Esophagus squamous epithelium (tissue), 5 donors: ENCODE data around the gene RTTN. TPM values are rescaled to one million over a fixed set of nuclear protein-coding genes. Genes with fewer than 3 reads are reported as not detected.

Source experiments
- DNase-seq: peaks from one replicate; lab custom pipeline; 2025; lab: John Stamatoyannopoulos, UW
- H3K27ac ChIP-seq, 4 donors: fragments of 200-600 bp; sonication (generic); one replicate each; pipeline ENCODE4 v1.5.1; 2016 to 2019; ENCODE audit warnings: mild to moderate bottlenecking in 1 of 4
- H3K27me3 ChIP-seq, 4 donors: fragments of 200-600 bp; sonication (generic); 1 replicate in 3 of 4; 2 replicates in 1 of 4; pipeline versions ENCODE4 v1.5.1 to v1.6.0; 2017 to 2021; ENCODE audit warnings: antibody characterized with exemption in 1 of 4
- H3K36me3 ChIP-seq, 3 donors: fragments of 200-600 bp; sonication (generic); one replicate each; pipeline ENCODE4 v1.5.1; 2016 to 2019
- H3K4me1 ChIP-seq, 3 donors: fragments of 200-600 bp; sonication (generic); one replicate each; pipeline ENCODE4 v1.5.1; 2017 to 2019
- H3K4me3 ChIP-seq, 4 donors: fragments of 200-600 bp; sonication (generic); 1 replicate in 3 of 4; 2 replicates in 1 of 4; pipeline ENCODE4 v1.5.1; 2016 to 2019; ENCODE audit warnings: mild to moderate bottlenecking in 2 of 4, moderate library complexity in 1 of 4
- H3K9me3 ChIP-seq, 3 donors: fragments of 200-600 bp; sonication (generic); one replicate each; pipeline ENCODE4 v1.5.1; 2016 to 2019
- POLR2A ChIP-seq, 4 donors: fragments of 450-650 bp; IDR thresholded peaks; one replicate each; pipeline ENCODE4 v1.6.1; 2017; ENCODE audit warnings: antibody characterized with exemption in 4 of 4, mild to moderate bottlenecking in 4 of 4, moderate library complexity in 3 of 4
- WGBS, 2 donors: methylation state at CpG; one replicate each; pipeline ENCODE4 v1.1.5; 2018; 5-methylcytosine and 5-hydroxymethylcytosine counted together
- intact Hi-C: fragments of 100-400 bp; cut with DNase I; formaldehyde crosslinking; loops from one replicate; pipeline ENCODE4 v1.15.0; 2022
- total RNA-seq, 4 donors: library from RNA; depleted of rRNA; stranded (reverse); fragments of >200 nt; gene quantifications; one replicate each; pipeline ENCODE4 v1.1.0, GENCODE V29; 2016
- TF ChIP-seq, protein P1 (sequence below), 6 experiments: fragments of 450-650 bp in 4 of 6; fragments of 200-600 bp in 2 of 6; sonication (generic) in 2 of 6; IDR thresholded peaks; one replicate each; pipeline ENCODE4 v1.5.1; 2016 to 2019; ENCODE audit warnings: antibody characterized with exemption in 6 of 6, mild to moderate bottlenecking in 4 of 6, moderate library complexity in 4 of 6
- donor health status: DM: yes; HTN: yes; CAD: no.

Gene RTTN
- total RNA-seq, 4 donors from 2014 or later = 4.1 to 14.4 (median 9.2) TPM

DNA sequence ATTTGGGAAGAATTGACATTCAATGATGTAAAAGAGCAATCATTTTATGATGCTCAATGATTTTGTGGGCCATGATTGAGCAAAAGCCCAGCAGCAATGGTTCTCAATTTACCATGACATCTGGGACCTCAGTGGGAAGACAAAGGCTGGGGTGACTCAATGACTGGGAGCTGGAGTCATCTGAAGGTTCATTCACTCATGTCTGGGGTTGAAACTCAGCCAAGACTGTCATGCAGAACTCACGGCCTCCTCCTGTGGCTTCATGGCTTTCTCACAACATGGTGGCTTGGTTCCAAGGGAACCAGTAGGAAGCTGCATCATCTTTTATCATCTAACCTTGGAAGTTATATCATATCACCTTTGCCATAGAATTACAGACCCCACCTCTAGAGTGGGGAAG lies 212.7 kb downstream of the RTTN start:
- Histone ChIP-seq H3K36me3 (peaks cover 0 to 16% (median 0%) of the 10 kb centered on the region in 3 donors), H3K9me3 (no peaks in the 10 kb centered on the region), H3K4me1 (no peaks in the 10 kb centered on the region), H3K27me3 (no peaks in the 10 kb centered on the region), H3K4me3 (no peak overlapping the region), H3K27ac (no peak overlapping the region)
- no peak for DNase-seq
- intact Hi-C loops = no loop called here
- 38 to 80% methylated on average over 1 of the region's 1 CpG for WGBS, 2 donors
- TF ChIP-seq POLR2A (IDR thresholded peaks at IDR 0.05) = no peak
- TF ChIP-seq, protein P1, sequence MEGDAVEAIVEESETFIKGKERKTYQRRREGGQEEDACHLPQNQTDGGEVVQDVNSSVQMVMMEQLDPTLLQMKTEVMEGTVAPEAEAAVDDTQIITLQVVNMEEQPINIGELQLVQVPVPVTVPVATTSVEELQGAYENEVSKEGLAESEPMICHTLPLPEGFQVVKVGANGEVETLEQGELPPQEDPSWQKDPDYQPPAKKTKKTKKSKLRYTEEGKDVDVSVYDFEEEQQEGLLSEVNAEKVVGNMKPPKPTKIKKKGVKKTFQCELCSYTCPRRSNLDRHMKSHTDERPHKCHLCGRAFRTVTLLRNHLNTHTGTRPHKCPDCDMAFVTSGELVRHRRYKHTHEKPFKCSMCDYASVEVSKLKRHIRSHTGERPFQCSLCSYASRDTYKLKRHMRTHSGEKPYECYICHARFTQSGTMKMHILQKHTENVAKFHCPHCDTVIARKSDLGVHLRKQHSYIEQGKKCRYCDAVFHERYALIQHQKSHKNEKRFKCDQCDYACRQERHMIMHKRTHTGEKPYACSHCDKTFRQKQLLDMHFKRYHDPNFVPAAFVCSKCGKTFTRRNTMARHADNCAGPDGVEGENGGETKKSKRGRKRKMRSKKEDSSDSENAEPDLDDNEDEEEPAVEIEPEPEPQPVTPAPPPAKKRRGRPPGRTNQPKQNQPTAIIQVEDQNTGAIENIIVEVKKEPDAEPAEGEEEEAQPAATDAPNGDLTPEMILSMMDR (IDR thresholded peaks at IDR 0.05) = no peak

DNA sequence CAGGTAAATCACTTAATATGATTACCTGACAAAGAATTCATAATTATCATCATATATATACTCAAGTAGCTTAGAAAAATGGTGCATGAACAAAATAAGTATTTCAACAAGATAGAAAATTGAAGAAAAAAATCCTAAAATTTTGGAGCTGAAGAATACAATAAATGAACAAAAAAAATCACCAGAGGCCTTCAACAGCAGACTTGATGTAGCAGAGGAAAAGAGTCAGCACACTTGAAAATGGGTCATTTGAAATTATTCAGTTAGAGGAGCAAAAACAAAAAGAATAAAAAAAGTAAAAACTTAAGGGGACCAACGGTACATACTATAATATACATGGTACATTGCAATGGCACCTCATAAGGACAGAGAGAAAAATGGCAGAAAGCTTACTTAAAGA lies 217.6 kb downstream of the RTTN start:
- TF ChIP-seq, protein P1 (IDR thresholded peaks at IDR 0.05) = no peak
- no peak for TF ChIP-seq POLR2A (IDR thresholded peaks at IDR 0.05)
- no peak overlapping the region for H3K4me3 ChIP-seq
- no peaks in the 10 kb centered on the region for H3K27me3 ChIP-seq
- H3K9me3 ChIP-seq = no peaks in the 10 kb centered on the region
- no peak overlapping the region for H3K27ac ChIP-seq
- no peak for DNase-seq
- peaks cover 0 to 16% (median 0%) of the 10 kb centered on the region in 3 donors for H3K36me3 ChIP-seq
- 86 to 96% methylated on average over 1 of the region's 1 CpG for WGBS, 2 donors
- intact Hi-C loops = no loop called here
- no peaks in the 10 kb centered on the region for H3K4me1 ChIP-seq

DNA sequence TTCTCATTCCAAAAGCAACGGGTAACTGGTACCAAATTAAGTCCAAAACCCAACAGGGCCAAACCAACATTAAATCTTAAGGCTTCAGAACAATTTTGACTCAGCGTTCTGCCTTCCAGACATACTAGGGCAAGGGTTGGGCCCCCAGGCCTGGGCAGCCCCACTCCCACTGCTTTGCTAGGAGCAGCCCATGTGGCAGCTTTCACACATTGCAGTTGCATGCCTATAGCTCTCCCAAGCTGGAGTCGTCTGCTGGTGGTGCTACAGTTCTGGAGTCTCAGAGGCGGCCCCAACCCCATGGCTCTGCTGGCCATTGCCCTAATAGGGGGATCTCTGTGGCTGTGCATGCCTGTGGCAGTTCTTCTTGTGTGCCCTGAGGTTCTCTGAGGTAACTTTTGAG lies 220.2 kb downstream of the RTTN start:
- no peaks in the 10 kb centered on the region for H3K27me3 ChIP-seq
- DNase-seq = no peak
- H3K36me3 ChIP-seq = peaks cover 0 to 16% (median 0%) of the 10 kb centered on the region in 3 donors
- no peaks in the 10 kb centered on the region for H3K4me1 ChIP-seq
- TF ChIP-seq, protein P1 (IDR thresholded peaks at IDR 0.05) = no peak
- no peak for TF ChIP-seq POLR2A (IDR thresholded peaks at IDR 0.05)
- intact Hi-C loops = no loop called here
- H3K4me3 ChIP-seq = no peak overlapping the region
- H3K9me3 ChIP-seq = no peaks in the 10 kb centered on the region
- WGBS, 2 donors = 88 to 91% methylated on average over 2 to 4 of the region's 4 CpGs
- no peak overlapping the region for H3K27ac ChIP-seq

DNA sequence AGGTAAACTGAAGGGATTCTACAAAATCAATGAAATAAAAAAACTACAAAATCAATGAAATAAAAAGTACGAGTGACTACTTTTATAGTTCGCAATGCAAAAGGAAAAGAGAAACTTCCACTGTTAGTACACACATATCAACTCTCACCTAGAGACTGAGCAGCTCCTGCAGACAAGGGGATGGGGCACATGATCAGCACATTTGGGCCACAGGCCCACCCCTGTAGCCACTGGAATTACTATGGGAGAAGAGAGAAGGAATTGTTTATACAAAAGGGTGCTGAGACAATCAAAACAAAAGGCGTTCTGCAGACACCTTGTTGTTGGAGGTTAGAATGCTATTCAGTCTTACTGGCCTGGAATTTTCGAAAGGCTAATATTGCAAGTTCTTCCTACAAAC lies 223.1 kb downstream of the RTTN start:
- no peak overlapping the region for H3K4me3 ChIP-seq
- no peaks in the 10 kb centered on the region for H3K27me3 ChIP-seq
- no peak for DNase-seq
- peaks cover 0 to 6% (median 4%) of the 10 kb centered on the region in 3 donors for H3K9me3 ChIP-seq
- 88 to 89% methylated on average over 4 of the region's 4 CpGs for WGBS, 2 donors
- H3K4me1 ChIP-seq = no peaks in the 10 kb centered on the region
- intact Hi-C loops = no loop called here
- peaks cover 0 to 6% (median 0%) of the 10 kb centered on the region in 3 donors for H3K36me3 ChIP-seq
- H3K27ac ChIP-seq = no peak overlapping the region
- TF ChIP-seq, protein P1 (IDR thresholded peaks at IDR 0.05) = no peak

DNA sequence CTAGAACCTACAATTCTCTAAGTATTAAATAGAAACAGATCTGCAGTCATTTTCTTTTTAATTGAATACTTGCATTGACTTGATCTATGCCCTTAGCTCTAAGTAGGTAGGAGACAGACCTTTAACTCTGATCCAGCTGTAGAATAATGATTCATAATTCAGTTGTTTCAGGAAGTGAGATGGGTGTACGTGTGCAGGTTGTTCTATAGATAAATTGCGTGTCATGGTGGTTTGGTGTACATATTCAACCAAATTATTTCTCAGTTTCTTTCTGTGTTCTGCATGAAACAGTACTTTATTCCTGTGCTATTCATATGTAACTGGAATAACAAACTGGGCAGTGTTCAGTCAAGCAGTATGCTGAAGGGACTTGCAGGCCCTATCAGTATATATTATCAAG lies 223.5 kb downstream of the RTTN start:
- no peak for DNase-seq
- 64 to 69% methylated on average over 2 of the region's 2 CpGs for WGBS, 2 donors
- TF ChIP-seq, protein P1 (IDR thresholded peaks at IDR 0.05) = no peak
- TF ChIP-seq POLR2A (IDR thresholded peaks at IDR 0.05) = no peak
- intact Hi-C loops = no loop called here
- H3K27ac ChIP-seq = no peak overlapping the region
- peaks cover 0 to 6% (median 0%) of the 10 kb centered on the region in 3 donors for H3K36me3 ChIP-seq
- H3K4me3 ChIP-seq = no peak overlapping the region
- no peaks in the 10 kb centered on the region for H3K27me3 ChIP-seq
- H3K9me3 ChIP-seq = peaks cover 0 to 11% (median 8%) of the 10 kb centered on the region in 3 donors
- H3K4me1 ChIP-seq = no peaks in the 10 kb centered on the region
